NCI-H345 treated with DMSO at 0.1 percent for 48 hours (cell line): ENCODE results near the gene ASPRV1.

Experiments used
- DNase-seq: peaks from one replicate; lab custom pipeline; 2025; ENCODE audit not compliant: unreplicated experiment; lab: John Stamatoyannopoulos, UW

The ASPRV1 gene

GRCh38 chr2:69943843-69944525 lies 17.4 kb downstream of the ASPRV1 start:
- no peak for DNase-seq

DNA sequence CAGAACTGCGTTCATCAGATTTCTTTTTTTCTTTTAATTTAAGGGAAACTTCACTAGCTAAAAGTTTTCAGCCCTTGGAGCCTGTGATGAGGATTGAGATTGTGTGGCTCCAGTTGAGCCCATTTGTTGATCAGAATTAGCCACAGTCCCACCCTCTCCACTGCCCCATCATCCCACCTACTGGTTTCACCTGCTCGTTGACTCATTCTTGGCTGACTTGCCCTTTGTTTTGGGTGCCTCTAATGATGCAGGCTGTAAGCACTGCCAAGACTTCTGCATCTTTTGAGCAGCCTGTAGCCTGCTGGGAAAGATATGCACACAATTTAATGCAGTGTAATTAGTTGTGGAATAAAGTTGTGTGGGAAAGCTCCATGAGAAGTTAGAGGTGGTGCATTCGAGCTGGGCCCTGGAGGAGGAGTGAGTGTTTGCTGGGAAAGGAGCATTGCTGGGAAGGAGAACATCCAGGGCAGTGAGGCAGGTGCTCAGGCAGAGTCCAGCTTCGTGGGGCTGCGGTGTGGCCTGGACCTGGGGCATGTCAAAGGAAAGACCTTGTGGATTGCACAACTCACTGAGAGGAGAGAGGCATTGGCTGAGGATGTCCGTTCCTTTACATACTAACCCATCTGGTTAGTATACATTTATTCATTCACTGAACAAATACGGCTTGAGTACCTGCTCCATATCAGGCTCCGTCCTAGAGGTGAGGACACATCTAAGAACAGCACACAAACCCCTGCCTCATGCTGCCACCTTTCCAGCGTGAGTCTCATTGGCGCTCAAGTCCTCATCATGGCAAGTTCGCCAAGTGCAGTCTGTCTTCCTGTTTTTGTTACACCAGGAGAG lies 18.2 kb downstream of the ASPRV1 start:
- no peak for DNase-seq

DNA sequence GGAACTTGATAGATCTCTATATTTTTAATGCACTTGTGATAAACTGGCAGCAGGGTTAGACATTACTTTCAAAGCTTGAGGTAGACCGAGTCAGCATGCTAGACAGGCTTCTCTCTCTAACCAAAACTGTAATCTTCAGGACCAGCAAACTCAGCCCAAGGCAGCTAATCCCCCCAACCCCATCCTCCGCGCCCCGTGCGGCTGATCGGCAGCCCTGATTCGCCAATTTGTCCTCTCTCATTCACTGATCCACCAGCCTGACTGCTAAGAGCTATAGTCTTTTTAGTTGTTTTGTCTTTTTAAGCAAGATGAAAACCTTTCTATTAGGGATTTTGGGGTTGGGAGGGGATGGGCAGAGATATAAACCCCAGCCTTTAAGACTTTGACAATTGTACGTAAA lies 20.7 kb downstream of the ASPRV1 start:
- no peak for DNase-seq

- DNase-seq = no peak
These were observed 21.7 kb downstream of the ASPRV1 start for GRCh38 chr2:69939722-69940121.

DNA sequence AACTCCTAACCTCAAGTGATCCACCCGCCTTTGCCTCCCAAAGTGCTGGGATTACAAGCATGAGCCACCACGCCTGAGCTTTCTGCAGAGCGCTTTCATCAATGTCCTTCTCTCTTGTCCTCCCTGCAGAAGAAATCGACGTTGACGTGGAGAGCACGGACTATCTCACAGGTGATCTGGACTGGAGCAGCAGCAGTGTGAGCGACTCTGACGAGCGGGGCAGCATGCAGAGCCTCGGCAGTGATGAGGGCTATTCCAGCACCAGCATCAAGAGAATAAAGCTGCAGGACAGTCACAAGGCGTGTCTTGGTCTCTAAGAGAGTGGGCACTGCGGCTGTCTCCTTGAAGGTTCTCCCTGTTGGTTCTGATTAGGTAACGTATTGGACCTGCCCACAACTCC lies 23.5 kb downstream of the ASPRV1 start:
- DNase-seq = no peak

DNA sequence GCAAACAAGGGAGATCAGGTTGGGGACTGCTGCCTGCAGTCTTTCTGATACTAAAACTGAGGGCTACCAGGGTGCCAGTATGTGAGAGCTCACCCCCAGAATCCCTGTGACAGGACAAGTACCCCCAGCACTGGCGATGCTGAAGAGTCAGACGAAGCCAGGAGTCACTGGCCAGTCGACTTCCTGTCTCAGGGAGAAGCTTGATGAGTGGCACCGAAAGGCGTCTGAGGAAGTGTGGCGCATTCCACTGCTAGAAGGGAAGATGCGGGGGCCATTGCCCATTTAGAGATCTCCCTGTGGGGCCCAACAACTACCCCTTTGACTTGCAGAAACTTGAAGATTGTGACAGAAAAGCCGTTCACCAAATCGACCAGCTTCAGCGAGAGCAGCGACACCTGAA lies 24.5 kb downstream of the ASPRV1 start:
- no peak for DNase-seq

GRCh38 chr2:69935011-69935410 lies 26.4 kb downstream of the ASPRV1 start:
- no peak for DNase-seq

DNA sequence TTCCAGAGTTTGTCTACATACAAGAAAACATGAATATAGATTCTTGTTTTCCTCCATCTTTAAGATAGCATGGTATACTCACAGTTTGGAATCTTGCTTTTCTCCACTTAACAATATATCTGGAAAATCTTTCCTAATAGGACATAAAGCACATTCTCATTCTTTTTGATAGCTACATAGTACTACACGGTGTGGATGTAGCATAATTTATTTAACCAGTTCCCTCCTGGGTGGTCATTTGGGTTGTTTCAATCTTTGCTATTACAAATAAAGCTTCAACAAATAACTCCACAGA lies 26.9 kb downstream of the ASPRV1 start:
- DNase-seq = no peak

GRCh38 chr2:69933839-69934613 lies 27.4 kb downstream of the ASPRV1 start:
- no peak for DNase-seq

DNA sequence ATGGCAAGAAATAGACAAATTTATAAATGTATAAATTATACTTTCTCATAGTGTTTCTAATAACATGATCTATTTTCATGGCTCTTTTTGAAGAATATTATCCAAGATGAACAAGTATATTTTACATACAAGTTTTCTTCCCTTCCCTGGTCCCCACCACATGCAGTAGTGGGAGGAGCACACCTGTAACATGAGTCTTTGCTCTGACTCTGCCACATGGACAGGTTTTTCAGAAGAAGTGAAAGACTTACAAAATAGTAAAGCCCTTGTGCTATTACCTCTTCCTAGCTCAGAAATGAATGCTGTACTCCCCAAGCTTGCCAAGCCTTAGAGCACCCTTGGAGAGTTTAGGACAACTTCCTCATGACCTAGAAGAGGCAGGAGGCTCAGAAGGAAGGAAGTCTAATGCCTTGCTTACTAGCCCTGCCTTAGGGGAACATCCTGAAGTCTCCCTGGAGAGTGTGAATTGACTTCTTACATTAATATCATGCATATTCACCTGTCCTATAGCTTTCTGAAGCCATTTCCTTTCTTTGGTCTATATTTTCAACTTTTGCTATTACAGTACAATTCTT lies 28.1 kb downstream of the ASPRV1 start:
- no peak for DNase-seq

DNA sequence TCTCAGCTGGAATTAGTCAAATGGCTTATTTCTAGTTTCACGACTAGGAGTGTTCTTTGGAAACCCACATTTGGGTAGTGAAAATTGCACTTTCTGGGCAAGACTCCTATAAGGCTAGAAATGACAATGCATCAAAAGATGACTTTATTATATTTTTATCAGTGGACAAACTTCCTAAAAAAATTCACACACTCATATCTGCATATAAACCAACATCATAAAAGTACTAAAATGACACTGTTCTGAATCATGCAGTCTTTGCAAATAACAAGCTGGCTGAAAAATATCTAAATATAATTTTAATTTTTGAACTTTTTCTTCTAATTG lies 28.9 kb downstream of the ASPRV1 start:
- no peak for DNase-seq

GRCh38 chr2:69931832-69932595 lies 29.4 kb downstream of the ASPRV1 start:
- no peak for DNase-seq

- no peak for DNase-seq
These were observed 34.4 kb downstream of the ASPRV1 start for GRCh38 chr2:69926849-69927515.

- DNase-seq = no peak
These were observed 38.3 kb downstream of the ASPRV1 start for GRCh38 chr2:69923116-69923515.

- DNase-seq = no peak
These were observed 43.0 kb downstream of the ASPRV1 start for GRCh38 chr2:69918401-69918800.

- no peak for DNase-seq
These were observed 43.6 kb downstream of the ASPRV1 start for GRCh38 chr2:69917852-69918251.

DNA sequence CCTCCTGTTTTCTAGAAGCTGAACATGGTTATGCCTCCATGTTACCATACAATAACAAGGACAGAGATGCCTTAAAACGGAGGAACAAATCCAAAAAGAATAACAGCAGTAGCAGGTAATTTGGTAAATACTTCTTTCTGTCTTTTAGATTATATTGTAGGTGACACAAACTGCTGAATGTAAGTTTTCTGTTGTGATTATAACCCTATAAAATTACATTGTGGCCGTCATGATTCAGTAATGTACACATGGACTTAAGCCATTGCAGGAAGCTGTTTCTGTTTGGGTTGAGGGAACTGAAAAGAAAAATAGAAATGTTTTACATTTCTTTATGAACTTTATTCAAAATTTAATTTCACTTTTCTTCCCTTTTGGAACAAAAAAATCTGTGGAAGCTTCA lies 45.3 kb downstream of the ASPRV1 start:
- DNase-seq = no peak

GRCh38 chr2:69914950-69915945 lies 46.2 kb downstream of the ASPRV1 start, which contains the start of gene MXD1:
MXD1 (plus strand) TSS chr2:69915109; CDS start chr2:69915331, 222 bp downstream.
- DNase-seq = no peak
